Thyroid gland (tissue), 4 donors: ENCODE data around the gene FBXO41. TPM values are rescaled to one million over a fixed set of nuclear protein-coding genes. Genes with fewer than 3 reads are reported as not detected.

Experiments
- DNase-seq, 2 donors: peaks; one replicate each; pipeline ENCODE4 v3.0.0-alpha.2; 2019
- H3K27ac ChIP-seq, 3 donors: fragments of 200-600 bp; sonication (generic); 1 replicate in 2 of 3; 2 replicates in 1 of 3; pipeline ENCODE4 v1.5.1; 2016 to 2019; ENCODE audit warnings: mild to moderate bottlenecking in 1 of 3, moderate library complexity in 1 of 3
- H3K27me3 ChIP-seq: fragments of 200-600 bp; sonication (generic); one replicate; pipeline ENCODE4 v1.5.1; 2019
- H3K36me3 ChIP-seq, 2 donors: fragments of 200-600 bp; sonication (generic); one replicate each; pipeline ENCODE4 v1.5.1; 2016 to 2019
- H3K4me1 ChIP-seq, 2 donors: fragments of 200-600 bp; sonication (generic); one replicate each; pipeline ENCODE4 v1.5.1; 2017 to 2019
- H3K4me3 ChIP-seq, 3 donors: fragments of 200-600 bp; sonication (generic); replicated peaks in 1 of 3; 1 replicate in 2 of 3; 2 replicates in 1 of 3; pipeline ENCODE4 v1.5.1; 2016; ENCODE audit warnings: mild to moderate bottlenecking in 1 of 3
- H3K9me3 ChIP-seq: fragments of 200-600 bp; sonication (generic); one replicate; pipeline ENCODE4 v1.5.1; 2017
- CTCF ChIP-seq, 6 experiments: fragments of 200-600 bp in 3 of 6; fragments of 450-650 bp in 3 of 6; sonication (generic) in 3 of 6; IDR thresholded peaks; one replicate each; pipeline ENCODE4 v1.5.1; 2016 to 2019; ENCODE audit warnings: antibody characterized with exemption in 6 of 6, mild to moderate bottlenecking in 2 of 6, inconsistent platforms in 1 of 6, moderate library complexity in 1 of 6
- POLR2A ChIP-seq, 2 donors: fragments of 450-650 bp; IDR thresholded peaks; one replicate each; pipeline ENCODE4 v1.6.1; 2017; ENCODE audit warnings: antibody characterized with exemption in 2 of 2, mild to moderate bottlenecking in 2 of 2, moderate library complexity in 1 of 2
- WGBS, 2 donors: methylation state at CpG; one replicate each; pipeline ENCODE4 v1.1.5; 2017; 5-methylcytosine and 5-hydroxymethylcytosine counted together
- intact Hi-C: fragments of 100-400 bp; cut with DNase I; formaldehyde crosslinking; loops from one replicate; pipeline ENCODE4 v1.15.1; 2023
- total RNA-seq, 4 donors: library from RNA; depleted of rRNA; stranded (reverse); fragments of >200 nt; gene quantifications; one replicate each; pipeline ENCODE4 v1.2.3, GENCODE V29; 2016

Gene FBXO41
- total RNA-seq, 4 donors from 2014 or later = 0.79 to 3.8 (median 1.3) TPM

GRCh38 chr2:73283545-73284295, 558 bp downstream of the FBXO41 start:
- 5 to 20% methylated on average over 4 of the region's 43 CpGs for WGBS, 2 donors
- Histone ChIP-seq H3K27ac (no peak overlapping the region), H3K27me3 (no peaks in the 10 kb centered on the region), H3K4me3 (peak overlapping the region; percentile 30 to 65 (median 47)), H3K9me3 (no peaks in the 10 kb centered on the region), H3K4me1 (peaks cover 6 to 16% of the 10 kb centered on the region in 2 donors), H3K36me3 (no peaks in the 10 kb centered on the region)
- DNase-seq = no peak
- TF ChIP-seq CTCF (IDR thresholded peaks at IDR 0.05) (no peak), POLR2A (IDR thresholded peaks at IDR 0.05) (no peak)
- intact Hi-C loops = no loop called here

GRCh38 chr2:73282924-73283544, 1.2 kb downstream of the FBXO41 start:
- 43 to 69% methylated on average over 2 to 4 of the region's 5 CpGs for WGBS, 2 donors
- no peak for DNase-seq
- no peak overlapping the region for H3K4me3 ChIP-seq
- TF ChIP-seq CTCF (IDR thresholded peaks at IDR 0.05) (no peak), POLR2A (IDR thresholded peaks at IDR 0.05) (no peak)
- H3K9me3 ChIP-seq = no peaks in the 10 kb centered on the region
- no peaks in the 10 kb centered on the region for H3K27me3 ChIP-seq
- H3K4me1 ChIP-seq = peaks cover 6 to 16% of the 10 kb centered on the region in 2 donors
- H3K36me3 ChIP-seq = no peaks in the 10 kb centered on the region
- intact Hi-C loops = no loop called here
- H3K27ac ChIP-seq = no peak overlapping the region

GRCh38 chr2:73281244-73281643, 3.0 kb downstream of the FBXO41 start:
- DNase-seq = no peak
- Histone ChIP-seq H3K9me3 (no peaks in the 10 kb centered on the region), H3K4me1 (peaks cover 6 to 16% of the 10 kb centered on the region in 2 donors), H3K27ac (no peak overlapping the region), H3K4me3 (no peak overlapping the region), H3K36me3 (no peaks in the 10 kb centered on the region), H3K27me3 (no peaks in the 10 kb centered on the region)
- intact Hi-C loops = no loop called here
- TF ChIP-seq CTCF (IDR thresholded peaks at IDR 0.05) (no peak), POLR2A (IDR thresholded peaks at IDR 0.05) (no peak)

GRCh38 chr2:73279852-73280251, 4.4 kb downstream of the FBXO41 start:
- Histone ChIP-seq H3K4me3 (no peak overlapping the region), H3K9me3 (no peaks in the 10 kb centered on the region), H3K27me3 (no peaks in the 10 kb centered on the region), H3K36me3 (no peaks in the 10 kb centered on the region), H3K27ac (no peak overlapping the region), H3K4me1 (peaks cover 6 to 13% of the 10 kb centered on the region in 2 donors)
- intact Hi-C loops = no loop called here
- no peak for TF ChIP-seq POLR2A (IDR thresholded peaks at IDR 0.05)
- no peak for TF ChIP-seq CTCF (IDR thresholded peaks at IDR 0.05)
- WGBS, 2 donors = 76 to 80% methylated on average over 9 of the region's 9 CpGs
- DNase-seq = no peak

GRCh38 chr2:73272270-73272669, 12.0 kb downstream of the FBXO41 start:
- H3K27ac ChIP-seq = no peak overlapping the region
- H3K4me1 ChIP-seq = peaks cover 6 to 10% of the 10 kb centered on the region in 2 donors
- no peak for DNase-seq
- H3K4me3 ChIP-seq = no peak overlapping the region
- WGBS, 2 donors = 70 to 83% methylated on average over 1 of the region's 1 CpG
- no peaks in the 10 kb centered on the region for H3K27me3 ChIP-seq
- no peak for TF ChIP-seq CTCF (IDR thresholded peaks at IDR 0.05)
- intact Hi-C loops = no loop called here
- no peaks in the 10 kb centered on the region for H3K36me3 ChIP-seq
- no peaks in the 10 kb centered on the region for H3K9me3 ChIP-seq
